ENCODE measurements around the gene PCDH15. TPM values are rescaled to one million over a fixed set of nuclear protein-coding genes. Genes with fewer than 3 reads are reported as not detected.

The PCDH15 gene
- total RNA-seq, 1 donor from 2014 or later: 0.16 TPM

GRCh38 chr10:54091237-54091636, 709.8 kb downstream of the PCDH15 start:
- ATAC-seq (ENCODE audit: poor library complexity) (peak; percentile 95), DNase-seq (no peak)
- intact Hi-C loops (cut with DNase I): no loop called here

- ATAC-seq (ENCODE audit: poor library complexity): no peak
- intact Hi-C loops (cut with DNase I): no loop called here
- no peak for DNase-seq
Measured at GRCh38 chr10:54081950-54082349, 719.1 kb downstream of the PCDH15 start.

- ATAC-seq (ENCODE audit: poor library complexity) (no peak), DNase-seq (no peak)
- intact Hi-C loops (cut with DNase I): no loop called here
Measured at GRCh38 chr10:54067361-54067760, 733.7 kb downstream of the PCDH15 start.

GRCh38 chr10:54066646-54067045, 734.4 kb downstream of the PCDH15 start:
- no peak for DNase-seq
- no peak for ATAC-seq (ENCODE audit: poor library complexity)
- intact Hi-C loops (cut with DNase I): no loop called here

- intact Hi-C loops (cut with DNase I): no loop called here
- DNase-seq: no peak
- no peak for ATAC-seq (ENCODE audit: poor library complexity)
Measured at GRCh38 chr10:54065106-54065505, 735.9 kb downstream of the PCDH15 start.

- DNase-seq (no peak), ATAC-seq (ENCODE audit: poor library complexity) (no peak)
- intact Hi-C loops (cut with DNase I): no loop called here
Measured at GRCh38 chr10:54064215-54064614, 736.8 kb downstream of the PCDH15 start.

- ATAC-seq (ENCODE audit: poor library complexity) (peak; percentile 79), DNase-seq (peak; percentile 50)
- intact Hi-C loops (cut with DNase I): no loop called here
Measured at GRCh38 chr10:54063514-54063913, 737.5 kb downstream of the PCDH15 start.

- intact Hi-C loops (cut with DNase I): no loop called here
- no peak for DNase-seq
- ATAC-seq (ENCODE audit: poor library complexity): no peak
Measured at GRCh38 chr10:54060572-54060971, 740.5 kb downstream of the PCDH15 start.

GRCh38 chr10:54057357-54057756, 743.7 kb downstream of the PCDH15 start:
- intact Hi-C loops (cut with DNase I): no loop called here
- ATAC-seq (ENCODE audit: poor library complexity) (no peak), DNase-seq (no peak)

- DNase-seq (no peak), ATAC-seq (ENCODE audit: poor library complexity) (no peak)
- intact Hi-C loops (cut with DNase I): no loop called here
Measured at GRCh38 chr10:54026340-54026739, 774.7 kb downstream of the PCDH15 start.

GRCh38 chr10:54011117-54011516, 789.9 kb downstream of the PCDH15 start:
- intact Hi-C loops (cut with DNase I): no loop called here
- DNase-seq (no peak), ATAC-seq (ENCODE audit: poor library complexity) (no peak)

- DNase-seq: no peak
- no peak for ATAC-seq (ENCODE audit: poor library complexity)
- intact Hi-C loops (cut with DNase I): no loop called here
Measured at GRCh38 chr10:54010337-54010933, 790.6 kb downstream of the PCDH15 start.

- intact Hi-C loops (cut with DNase I): loop anchor here (10.0 kb wide), 1 partner anchor 395 kb away; no protein-coding TSS in a partner anchor
- DNase-seq (peak; percentile 20), ATAC-seq (ENCODE audit: poor library complexity) (no peak)
Measured at GRCh38 chr10:54009672-54010071, 791.4 kb downstream of the PCDH15 start.

- intact Hi-C loops (cut with DNase I): loop anchor here (10.0 kb wide), 1 partner anchor 403 kb away; no protein-coding TSS in a partner anchor
Measured at GRCh38 chr10:54002077-54002476, 799.0 kb downstream of the PCDH15 start.

GRCh38 chr10:53997953-53998352, 803.1 kb downstream of the PCDH15 start:
- intact Hi-C loops (cut with DNase I): no loop called here
- no peak for DNase-seq
- ATAC-seq (ENCODE audit: poor library complexity): no peak

More at GRCh38 chr10:54002077-54002476, 799.0 kb downstream of the PCDH15 start:
- DNase-seq: no peak
- no peak for ATAC-seq (ENCODE audit: poor library complexity)

GRCh38 chr10:53990799-53991238, 810.2 kb downstream of the PCDH15 start:
- ATAC-seq (ENCODE audit: poor library complexity) (no peak), DNase-seq (no peak)
- intact Hi-C loops (cut with DNase I): no loop called here

- ATAC-seq (ENCODE audit: poor library complexity) (no peak), DNase-seq (no peak)
- intact Hi-C loops (cut with DNase I): no loop called here
Measured at GRCh38 chr10:53983431-53983830, 817.6 kb downstream of the PCDH15 start.

- no peak for ATAC-seq (ENCODE audit: poor library complexity)
- intact Hi-C loops (cut with DNase I): no loop called here
- no peak for DNase-seq
Measured at GRCh38 chr10:53980210-53980609, 820.8 kb downstream of the PCDH15 start.

GRCh38 chr10:53978301-53978700, 822.7 kb downstream of the PCDH15 start:
- ATAC-seq (ENCODE audit: poor library complexity) (no peak), DNase-seq (no peak)
- intact Hi-C loops (cut with DNase I): no loop called here

- DNase-seq: no peak
- intact Hi-C loops (cut with DNase I): no loop called here
- ATAC-seq (ENCODE audit: poor library complexity): no peak
Measured at GRCh38 chr10:53977267-53977666, 823.8 kb downstream of the PCDH15 start.

GRCh38 chr10:53957401-53957800, 843.6 kb downstream of the PCDH15 start:
- ATAC-seq (ENCODE audit: poor library complexity) (no peak), DNase-seq (no peak)
- intact Hi-C loops (cut with DNase I): no loop called here
